Measurements from ENCODE around the gene NBEA.

NBEA gene

GRCh38 chr13:35700671-35701070 is 758.6 kb downstream of the NBEA start (continued):
- TF ChIP-seq ZNF214 (tag by site-specific recombination; IDR thresholded peaks at IDR 0.05; ENCODE audit: borderline replicate concordance) = no peak
- TF ChIP-seq ZNF623 (tag by site-specific recombination; IDR thresholded peaks at IDR 0.05) = no peak
- no peak for TF ChIP-seq ZNF398 (tag by site-specific recombination; IDR thresholded peaks at IDR 0.05)
- TF ChIP-seq KLF7 (tag by site-specific recombination; IDR thresholded peaks at IDR 0.05; ENCODE audit: borderline replicate concordance) = no peak
- TF ChIP-seq ZNF510 (tag by site-specific recombination; IDR thresholded peaks at IDR 0.05; ENCODE audit: insufficient replicate concordance) = no peak
- no peak for TF ChIP-seq ZNF473 (tag by site-specific recombination; IDR thresholded peaks at IDR 0.05)
- TF ChIP-seq ZNF514 (tag by site-specific recombination; IDR thresholded peaks at IDR 0.05) = no peak
- no peak for TF ChIP-seq ZNF280C (tag by site-specific recombination; IDR thresholded peaks at IDR 0.05)
- TF ChIP-seq ZFP37 (tag by site-specific recombination; IDR thresholded peaks at IDR 0.05) = no peak
- TF ChIP-seq SP2 (tag by site-specific recombination; IDR thresholded peaks at IDR 0.05) = no peak
- no peak for TF ChIP-seq ZNF654 (tag by site-specific recombination; IDR thresholded peaks at IDR 0.05; ENCODE audit: low read depth)
- TF ChIP-seq ZNF280D (tag by site-specific recombination; IDR thresholded peaks at IDR 0.05) = no peak

- Histone ChIP-seq H3K4me1 (ENCODE audit: control insufficient read depth, insufficient read depth, low read length) (no peaks in the 10 kb centered on the region), H3K4me3 (ENCODE audit: low read depth, low read length) (no peak overlapping the region), H3K36me3 (ENCODE audit: control insufficient read depth in 2 of 2, insufficient read depth in 1 of 2, low read length in 2 of 2) (no peaks in the 10 kb centered on the region), H3K27ac (ENCODE audit: extremely low read depth, low read depth, low read length) (no peak overlapping the region), H3K9me3 (ENCODE audit: control insufficient read depth, insufficient read depth, low read depth, low read length) (no peaks in the 10 kb centered on the region)
- CTCF ChIA-PET = interaction anchor here (0.5 kb wide), 1 partner anchor 493 kb away, joined by 3 read pairs; no protein-coding TSS in a partner anchor
- POLR2A ChIA-PET = no interaction called here
- TF ChIP-seq ZNF48 (tag by site-specific recombination; IDR thresholded peaks at IDR 0.05) (no peak), ZNF660 (tag by site-specific recombination; IDR thresholded peaks at IDR 0.05) (no peak), ZNF416 (tag by site-specific recombination; IDR thresholded peaks at IDR 0.05) (no peak), ZNF701 (tag by site-specific recombination; IDR thresholded peaks at IDR 0.05) (no peak), ZNF37A (tag by site-specific recombination; IDR thresholded peaks at IDR 0.05) (no peak), TCF7L2 (IDR thresholded peaks at IDR 0.05; ENCODE audit: borderline replicate concordance, low read depth, low read length) (no peak)
These were observed 760.2 kb downstream of the NBEA start for GRCh38 chr13:35702316-35702715.

- no peak overlapping the region for H3K4me3 ChIP-seq (ENCODE audit: low read depth, low read length)
- ChIA-PET POLR2A (no interaction called here), CTCF (no interaction called here)
- H3K4me1 ChIP-seq (ENCODE audit: control insufficient read depth, insufficient read depth, low read length) = no peaks in the 10 kb centered on the region
- no peak overlapping the region for H3K27ac ChIP-seq (ENCODE audit: extremely low read depth, low read depth, low read length)
- H3K9me3 ChIP-seq (ENCODE audit: control insufficient read depth, insufficient read depth, low read depth, low read length) = no peaks in the 10 kb centered on the region
- no peaks in the 10 kb centered on the region for H3K36me3 ChIP-seq (ENCODE audit: control insufficient read depth in 2 of 2, insufficient read depth in 1 of 2, low read length in 2 of 2)
- TF ChIP-seq ZNF514 (tag by site-specific recombination; IDR thresholded peaks at IDR 0.05) (no peak), ZNF138 (tag by site-specific recombination; IDR thresholded peaks at IDR 0.05; ENCODE audit: borderline replicate concordance) (no peak), ZBTB26 (tag by site-specific recombination; optimal IDR thresholded peaks at IDR 0.05) (no peak), ZNF561 (tag by site-specific recombination; IDR thresholded peaks at IDR 0.05; ENCODE audit: borderline replicate concordance) (no peak), ZNF324 (tag by site-specific recombination; IDR thresholded peaks at IDR 0.05) (no peak), FEZF1 (tag by site-specific recombination; IDR thresholded peaks at IDR 0.05) (no peak), ZNF280C (tag by site-specific recombination; IDR thresholded peaks at IDR 0.05) (no peak), ZNF132 (tag by site-specific recombination; IDR thresholded peaks at IDR 0.05; ENCODE audit: borderline replicate concordance) (no peak), ZNF660 (tag by site-specific recombination; IDR thresholded peaks at IDR 0.05) (no peak), ZFP37 (tag by site-specific recombination; IDR thresholded peaks at IDR 0.05) (no peak)
These were observed 761.0 kb downstream of the NBEA start for GRCh38 chr13:35703061-35703460.
